ENCODE data around the gene CARD10.
"Not testable (repeated sequence)": the region's sequence is repeated elsewhere in the genome, so short reads cannot be mapped to it uniquely, and the experiment has no call there.

The CARD10 gene

DNA sequence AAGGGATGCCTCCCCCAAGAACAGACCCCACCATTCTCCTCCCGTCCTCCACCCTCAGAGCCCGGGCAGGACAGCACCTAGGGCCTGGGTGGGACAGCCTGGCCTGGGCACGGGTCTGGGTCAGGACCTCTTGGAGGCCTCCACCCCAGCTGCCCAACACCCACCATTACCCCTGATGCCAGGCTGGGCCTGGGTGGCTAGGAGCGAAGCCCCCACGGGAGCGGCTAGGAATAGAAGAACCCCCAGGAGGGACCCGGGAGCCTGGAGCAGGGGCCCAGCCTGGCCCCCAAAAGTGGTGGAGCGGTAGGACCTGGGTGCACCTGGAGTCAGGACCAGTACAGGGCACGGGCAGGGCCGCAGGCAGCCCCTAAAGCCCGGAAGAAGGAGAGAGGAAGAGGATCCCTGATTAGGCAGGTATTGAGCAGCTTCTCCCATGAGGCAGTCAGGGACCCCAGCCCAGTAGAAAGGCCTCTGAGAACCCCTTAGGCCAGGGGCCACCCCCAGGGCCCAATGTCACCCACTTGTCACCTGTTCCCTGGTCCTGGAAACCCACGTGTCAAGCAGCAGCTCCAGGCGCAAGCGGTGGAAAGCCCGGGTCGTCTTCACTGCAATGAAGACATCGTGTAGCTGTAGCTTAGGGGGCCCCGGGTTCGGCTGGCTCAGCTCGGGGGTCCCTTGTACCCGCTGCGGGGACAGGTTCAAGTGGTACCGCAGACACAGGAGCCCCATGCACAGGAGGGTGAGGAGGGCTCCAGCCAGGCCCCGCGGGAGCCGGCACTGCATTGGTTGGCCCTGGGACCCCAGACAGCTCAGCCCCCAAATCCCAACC, 33.6 kb downstream of the CARD10 start:
- peak in 1 of 5 donors; percentile 30 for DNase-seq

DNA sequence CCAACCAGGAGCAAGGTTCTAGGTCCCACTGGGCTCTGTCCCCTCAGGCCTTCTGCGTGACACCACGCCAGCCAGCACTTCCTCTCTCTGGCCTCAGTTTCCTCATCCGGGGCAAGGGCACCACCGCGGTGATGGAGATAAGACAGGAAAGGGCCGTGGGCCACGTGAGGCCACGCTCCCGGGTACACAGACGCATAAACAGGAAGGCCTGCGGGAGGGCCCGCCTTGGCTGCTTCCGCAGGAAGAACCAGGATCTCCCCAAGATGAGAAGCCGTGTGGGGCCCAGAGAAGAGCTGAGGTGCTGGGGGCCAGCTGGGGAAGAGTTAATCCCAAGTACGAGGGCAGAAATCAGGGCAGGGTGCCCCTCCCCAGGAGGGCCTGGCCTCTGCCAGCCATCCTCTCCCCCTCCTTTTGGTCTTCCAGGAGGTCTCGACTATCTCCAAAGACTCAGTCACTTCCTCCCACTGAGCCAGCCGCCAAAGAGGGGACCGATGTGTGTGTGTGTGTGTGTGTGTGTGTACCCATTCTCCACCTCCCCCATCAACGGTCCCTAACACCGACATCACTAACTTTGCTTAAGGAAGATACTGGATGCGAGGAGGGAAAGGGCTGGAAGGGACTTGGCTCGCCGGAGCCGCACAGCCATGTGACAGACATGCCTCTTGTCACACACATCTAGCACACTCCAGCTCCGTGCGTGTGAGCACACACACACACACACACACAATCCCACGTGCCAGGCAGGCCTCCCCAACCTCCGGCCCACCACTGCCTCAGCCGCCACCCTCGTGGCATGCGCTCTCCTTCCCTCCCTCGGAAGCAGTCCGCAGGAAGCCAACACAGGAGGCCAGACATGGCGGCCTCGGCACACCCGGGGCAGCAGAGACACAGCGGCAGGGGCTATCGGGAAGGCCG, 34.5 kb downstream of the CARD10 start:
- peak; percentile 67 to 95 (median 72) for DNase-seq

- DNase-seq: no peak
These were observed 36.2 kb downstream of the CARD10 start for GRCh38 chr22:37483050-37483449.

- DNase-seq: no peak
These were observed 37.0 kb downstream of the CARD10 start for GRCh38 chr22:37482244-37482643.

DNA sequence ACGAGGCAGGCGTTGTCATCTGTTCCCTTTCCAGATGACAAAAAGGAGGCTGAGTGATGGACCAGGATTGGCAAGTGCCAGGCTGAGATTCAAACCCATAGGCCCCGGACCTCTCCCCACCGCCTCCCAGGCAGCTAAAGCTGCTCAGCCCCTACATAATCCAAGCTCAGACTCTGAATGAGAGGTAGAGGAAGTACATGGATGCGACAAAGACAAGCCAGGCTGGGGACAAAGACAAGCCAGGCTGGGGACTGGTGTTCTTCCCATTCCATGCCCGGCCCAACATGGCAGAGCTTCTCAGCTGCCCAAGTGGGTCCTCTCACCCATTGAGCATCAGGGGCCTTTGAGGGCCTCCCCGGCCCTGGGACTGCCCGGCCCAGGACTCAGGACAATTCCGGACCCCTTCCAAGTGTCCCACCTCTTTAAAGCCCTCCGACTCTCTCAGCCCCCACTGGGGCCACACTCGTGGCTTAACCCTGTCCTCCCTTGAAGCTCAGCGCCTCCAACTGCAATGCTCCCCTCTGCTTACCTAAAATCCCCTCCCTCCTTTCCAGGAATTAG, 37.8 kb downstream of the CARD10 start:
- no peak for DNase-seq

DNA sequence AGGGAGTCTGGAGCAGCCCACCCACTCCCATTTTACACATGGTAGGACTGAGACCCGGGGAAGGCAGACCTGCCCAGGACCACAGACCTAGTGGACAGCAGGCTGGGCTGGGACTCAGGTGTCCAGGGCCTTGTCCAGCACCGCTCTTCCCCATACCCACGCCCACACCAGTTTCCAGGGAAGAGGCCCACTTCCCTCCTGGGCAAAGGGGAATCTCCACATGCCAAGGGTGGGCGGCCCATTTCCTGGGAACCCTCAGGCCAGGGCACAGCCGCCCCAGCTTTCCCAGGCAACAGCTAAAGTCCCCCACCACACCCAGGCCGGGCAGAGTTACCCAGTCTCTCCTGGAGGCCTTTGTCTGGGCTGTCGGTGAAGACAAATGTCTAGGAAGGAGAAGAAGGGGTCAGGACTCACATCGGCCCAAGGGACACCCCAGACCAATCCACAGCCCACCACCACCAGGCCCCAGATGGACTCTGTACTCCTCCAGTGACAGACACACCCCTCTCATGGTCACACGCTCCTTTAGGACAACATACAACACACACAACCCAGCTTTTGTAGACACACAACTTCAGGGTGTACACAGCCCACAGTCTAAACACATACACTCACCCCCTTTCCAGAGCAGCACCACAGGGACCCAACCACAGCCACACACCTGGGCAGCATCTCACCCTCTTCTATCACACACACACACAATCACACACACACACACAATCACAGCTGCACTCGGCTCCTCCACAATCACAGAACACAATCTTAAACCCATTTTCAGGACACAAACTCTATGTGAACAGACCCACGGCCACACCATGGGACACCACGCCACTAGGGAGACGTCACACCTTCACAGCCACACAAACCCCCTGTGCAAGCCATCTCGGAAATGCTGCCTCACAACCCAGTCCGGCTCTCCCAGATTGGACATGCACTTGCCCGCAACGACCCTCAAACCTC, 38.5 kb downstream of the CARD10 start:
- no peak for DNase-seq

- DNase-seq: no peak
These were observed 40.0 kb downstream of the CARD10 start for GRCh38 chr22:37479196-37479595.

GRCh38 chr22:37476389-37477329, 42.6 kb downstream of the CARD10 start:
- no peak for DNase-seq

GRCh38 chr22:37474447-37475090, 44.6 kb downstream of the CARD10 start:
- no peak for DNase-seq

DNA sequence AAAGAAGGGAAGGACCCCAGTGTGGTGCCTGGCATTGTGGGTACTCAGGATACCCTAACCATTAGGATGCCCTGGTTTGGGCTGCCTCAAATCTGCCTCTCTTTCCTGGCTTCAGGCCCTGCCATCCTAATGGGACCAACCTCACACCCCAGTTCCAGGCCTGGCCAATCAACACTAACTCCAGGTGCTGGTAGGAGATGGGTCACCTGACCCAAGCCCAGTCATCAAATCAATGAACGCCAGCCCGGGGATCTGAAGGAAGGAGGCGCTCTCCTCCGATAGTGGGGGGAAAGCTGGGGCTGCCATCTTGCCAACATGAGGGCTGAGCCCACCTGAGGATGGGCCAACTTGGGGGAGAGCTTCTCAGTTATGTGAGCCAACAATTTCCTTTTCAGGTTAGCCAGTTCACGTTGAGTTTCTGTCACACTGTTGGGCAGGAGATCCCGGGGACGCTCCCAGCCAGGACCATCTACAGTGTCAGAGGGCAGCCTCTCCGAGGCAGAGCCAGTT, 45.7 kb downstream of the CARD10 start:
- DNase-seq: no peak

DNA sequence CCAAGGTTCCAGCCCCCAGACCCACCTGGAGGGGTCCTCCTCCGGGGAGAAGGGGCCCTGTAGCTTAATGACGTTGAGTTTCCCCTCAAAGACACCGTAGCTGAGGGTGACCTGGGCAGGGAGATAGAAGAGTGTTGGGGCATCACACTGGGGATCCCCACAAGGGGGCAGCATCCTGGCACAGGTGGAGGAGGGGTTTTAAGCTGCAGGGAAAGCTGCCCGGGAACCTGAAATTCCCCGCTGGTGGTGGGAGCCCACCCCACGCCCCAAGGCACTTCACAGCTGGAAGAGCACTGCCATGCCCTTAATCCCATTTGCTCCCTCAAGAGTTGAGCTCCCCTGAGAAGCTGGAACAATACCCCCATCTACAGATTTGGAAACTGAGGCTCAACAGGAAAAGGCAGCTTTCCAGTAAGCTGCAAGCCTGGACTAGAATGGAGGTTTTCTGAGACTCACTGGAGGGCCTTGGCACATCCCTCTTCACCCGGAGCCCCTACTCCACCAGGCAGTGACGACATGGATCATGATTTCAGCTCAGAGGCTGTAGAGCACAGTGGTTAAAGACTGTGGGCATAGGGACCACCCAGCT, 46.7 kb downstream of the CARD10 start:
- DNase-seq: peak in 3 of 5 donors; percentile 22 to 29 (median 26)

GRCh38 chr22:37471727-37472417, 47.3 kb downstream of the CARD10 start:
- no peak for DNase-seq

DNA sequence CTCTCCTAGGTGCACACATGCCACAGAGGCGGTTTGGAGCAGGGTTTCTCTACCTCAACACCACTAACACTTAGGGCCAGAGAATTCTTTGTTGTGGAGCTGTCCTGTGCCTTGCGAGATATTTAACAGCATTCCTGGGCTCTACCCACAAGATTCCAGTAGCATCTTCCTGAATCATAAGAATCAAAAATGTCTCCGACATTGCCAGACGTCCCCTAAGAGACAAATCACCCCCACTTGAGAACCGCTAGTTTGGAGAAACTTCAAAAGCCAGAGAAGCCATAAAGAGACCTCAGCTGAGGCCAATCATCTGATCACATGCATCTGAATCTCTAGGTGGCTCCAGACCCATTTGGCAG, 49.1 kb downstream of the CARD10 start:
- DNase-seq: no peak

GRCh38 chr22:37469416-37470086, 49.7 kb downstream of the CARD10 start:
- DNase-seq: no peak

DNA sequence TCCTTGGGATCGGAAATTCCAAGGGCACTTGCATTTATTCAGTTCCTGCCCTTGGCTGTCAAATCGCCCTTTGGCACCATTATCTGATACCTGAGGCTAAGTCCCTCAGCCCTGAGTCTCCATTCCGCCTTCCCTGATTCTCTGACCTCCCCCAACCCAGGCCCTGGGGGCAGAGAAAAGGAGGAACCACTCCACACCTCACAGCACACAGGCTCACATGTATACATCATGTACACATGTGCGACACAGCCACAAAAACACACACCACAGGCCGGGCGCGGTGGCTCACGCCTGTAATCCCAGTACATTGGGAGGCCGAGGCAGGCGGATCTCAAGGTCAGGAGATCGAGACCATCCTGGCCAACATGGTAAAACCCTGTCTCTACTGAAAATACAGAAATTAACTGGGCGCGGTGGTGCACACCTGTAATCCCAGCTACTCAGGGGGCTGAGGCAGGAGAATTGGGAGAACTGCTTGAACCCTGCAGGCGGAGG, 51.0 kb downstream of the CARD10 start:
- not testable (repeated sequence) for DNase-seq

DNA sequence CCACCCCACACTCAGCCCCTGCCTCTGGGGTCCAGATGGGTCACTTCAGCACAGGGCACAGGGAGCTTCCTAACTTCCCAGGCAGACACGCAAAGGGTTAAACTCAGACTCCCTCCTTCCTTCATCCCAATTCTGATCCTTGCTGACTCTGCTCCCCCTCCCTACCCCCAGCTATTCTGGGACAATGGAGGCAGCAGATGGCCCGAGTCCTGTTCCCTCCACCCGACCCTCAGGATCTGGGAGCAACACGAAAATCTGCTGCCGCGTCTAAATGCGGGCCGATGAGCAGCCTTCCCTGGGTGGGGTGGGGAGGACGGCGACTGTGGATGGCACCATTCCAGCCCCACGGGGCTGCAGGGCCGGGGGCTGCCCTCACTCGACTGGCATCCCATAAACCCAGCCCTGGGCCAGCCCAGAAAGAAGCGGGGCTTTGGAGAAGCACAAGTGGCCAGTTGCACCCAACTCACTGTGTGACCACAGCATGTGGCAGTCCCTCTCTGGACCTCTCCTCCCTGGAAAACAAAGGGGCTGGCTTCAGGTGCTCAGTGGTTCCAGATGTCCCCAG, 51.7 kb downstream of the CARD10 start:
- DNase-seq: no peak

DNA sequence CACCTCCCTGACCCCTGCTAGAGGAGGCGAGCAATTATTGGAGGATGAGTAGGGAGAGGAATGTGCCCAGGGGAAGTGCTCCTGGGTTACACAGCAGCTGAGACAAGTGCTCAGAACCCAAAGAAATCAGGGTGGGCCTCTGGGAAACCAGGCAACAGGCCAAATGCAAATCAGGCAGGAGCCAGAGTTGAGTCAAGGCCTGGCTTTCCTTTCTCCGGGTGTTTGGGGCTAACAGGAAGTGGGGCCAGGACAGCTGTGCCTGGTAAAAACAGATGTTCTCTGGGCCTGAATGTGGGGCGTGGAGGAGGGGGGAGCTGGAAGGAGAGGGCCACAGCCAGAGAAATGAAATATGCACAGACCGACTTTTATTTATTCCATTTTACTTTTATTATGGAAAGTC, 55.0 kb downstream of the CARD10 start:
- no peak for DNase-seq

- DNase-seq: no peak
These were observed 56.2 kb downstream of the CARD10 start for GRCh38 chr22:37462983-37463382.
